ENCODE measurements around the gene ARNT2.

The ARNT2 gene

GRCh38 chr15:80536231-80536630 lies 132.0 kb downstream of the ARNT2 start:
- Histone ChIP-seq H3K9ac (ENCODE audit: low read length in 2 of 2) (no peak overlapping the region), H3K4me3 (ENCODE audit: low read length in 2 of 2) (no peak overlapping the region), H3K9me3 (ENCODE audit: control insufficient read depth in 2 of 2, low read length in 2 of 2) (no peaks in the 10 kb centered on the region), H3K27me3 (ENCODE audit: control insufficient read depth in 1 of 2, insufficient read depth in 2 of 2, low read length in 2 of 2) (no peaks in the 10 kb centered on the region), H3K36me3 (ENCODE audit: control insufficient read depth in 2 of 2, insufficient read depth in 2 of 2, low read length in 2 of 2) (no peaks in the 10 kb centered on the region), H3K27ac (ENCODE audit: low read length) (no peak overlapping the region), H3K4me1 (ENCODE audit: control insufficient read depth, insufficient read depth, low read length) (peaks cover 4% of the 10 kb centered on the region)

DNA sequence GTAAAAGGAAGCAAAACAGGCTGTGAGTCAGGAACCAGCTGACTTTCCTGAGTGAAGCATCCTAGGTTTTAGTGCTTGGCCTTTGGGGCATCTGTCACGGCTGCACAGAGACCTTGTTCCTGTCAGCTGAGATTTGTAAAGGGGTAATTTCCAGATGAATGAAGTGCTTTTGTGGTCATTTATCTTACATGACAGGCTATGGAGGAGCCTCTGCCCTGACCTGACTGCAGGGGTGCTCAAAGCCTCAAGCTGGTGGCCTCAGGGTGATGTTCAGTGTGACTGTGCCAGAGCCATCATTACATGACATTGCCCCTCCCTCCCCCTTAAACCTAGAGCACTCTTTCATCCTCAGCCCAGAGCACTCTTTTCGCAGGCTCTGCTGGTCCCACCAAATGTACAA lies 132.5 kb downstream of the ARNT2 start:
- Histone ChIP-seq H3K9ac (ENCODE audit: low read length in 2 of 2) (no peak overlapping the region), H3K4me3 (ENCODE audit: low read length in 2 of 2) (no peak overlapping the region), H3K36me3 (ENCODE audit: control insufficient read depth in 2 of 2, insufficient read depth in 2 of 2, low read length in 2 of 2) (no peaks in the 10 kb centered on the region), H3K9me3 (ENCODE audit: control insufficient read depth in 2 of 2, low read length in 2 of 2) (no peaks in the 10 kb centered on the region), H3K27ac (ENCODE audit: low read length) (no peak overlapping the region), H3K4me1 (ENCODE audit: control insufficient read depth, insufficient read depth, low read length) (peaks cover under 1% of the 10 kb centered on the region), H3K27me3 (ENCODE audit: control insufficient read depth in 1 of 2, insufficient read depth in 2 of 2, low read length in 2 of 2) (no peaks in the 10 kb centered on the region)

DNA sequence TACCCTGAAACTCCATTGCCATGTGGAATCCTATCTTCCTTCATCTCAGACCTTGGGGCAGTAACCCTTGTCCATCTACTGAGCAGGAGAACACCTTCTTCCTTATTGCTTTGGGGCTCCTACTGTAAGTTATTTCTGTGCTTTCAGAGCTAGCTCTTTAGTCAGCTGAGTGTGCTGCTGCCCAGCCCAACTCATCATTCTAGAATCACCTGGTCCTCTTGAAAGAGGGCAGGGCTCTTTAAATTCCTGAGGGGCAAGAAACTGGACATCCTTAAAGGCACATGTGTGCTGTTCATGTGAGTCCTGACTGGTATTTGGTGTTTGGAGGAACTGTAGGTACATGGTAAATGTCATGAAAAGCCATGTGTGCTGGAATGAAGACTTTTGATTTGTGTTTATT lies 140.9 kb downstream of the ARNT2 start:
- no peak overlapping the region for H3K9ac ChIP-seq (ENCODE audit: low read length in 2 of 2)
- H3K27me3 ChIP-seq (ENCODE audit: control insufficient read depth in 1 of 2, insufficient read depth in 2 of 2, low read length in 2 of 2), result no peaks in the 10 kb centered on the region
- H3K36me3 ChIP-seq (ENCODE audit: control insufficient read depth in 2 of 2, insufficient read depth in 2 of 2, low read length in 2 of 2), result no peaks in the 10 kb centered on the region
- H3K4me1 ChIP-seq (ENCODE audit: control insufficient read depth, insufficient read depth, low read length), result no peaks in the 10 kb centered on the region
- H3K9me3 ChIP-seq (ENCODE audit: control insufficient read depth in 2 of 2, low read length in 2 of 2), result peaks cover 0 to 3% of the 10 kb centered on the region in 2 donors
- H3K4me3 ChIP-seq (ENCODE audit: low read length in 2 of 2), result no peak overlapping the region
- no peak overlapping the region for H3K27ac ChIP-seq (ENCODE audit: low read length)

DNA sequence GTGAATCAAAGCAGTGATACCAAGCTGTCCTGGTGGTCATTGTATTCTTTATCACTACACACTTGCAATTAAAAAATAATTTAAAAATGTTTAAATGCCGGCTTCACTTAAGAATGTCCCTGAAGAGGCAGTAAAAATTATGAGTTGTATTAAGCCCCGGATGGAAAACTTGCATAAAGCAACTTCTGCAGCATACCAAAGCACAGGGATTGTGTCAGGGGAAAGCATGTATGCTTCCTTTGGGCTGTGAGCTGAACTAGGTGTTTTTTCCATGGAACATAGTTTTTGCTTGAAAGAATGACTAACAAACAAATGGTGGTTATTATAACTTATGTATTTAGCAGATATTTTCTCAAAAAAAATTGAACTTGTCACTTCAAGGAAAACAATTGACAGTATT lies 143.1 kb downstream of the ARNT2 start:
- Histone ChIP-seq H3K9me3 (ENCODE audit: control insufficient read depth in 2 of 2, low read length in 2 of 2) (peaks cover 0 to 3% of the 10 kb centered on the region in 2 donors), H3K27ac (ENCODE audit: low read length) (no peak overlapping the region), H3K4me3 (ENCODE audit: low read length in 2 of 2) (no peak overlapping the region), H3K36me3 (ENCODE audit: control insufficient read depth in 2 of 2, insufficient read depth in 2 of 2, low read length in 2 of 2) (peaks cover 0 to 2% of the 10 kb centered on the region in 2 donors), H3K9ac (ENCODE audit: low read length in 2 of 2) (no peak overlapping the region), H3K4me1 (ENCODE audit: control insufficient read depth, insufficient read depth, low read length) (no peaks in the 10 kb centered on the region), H3K27me3 (ENCODE audit: control insufficient read depth in 1 of 2, insufficient read depth in 2 of 2, low read length in 2 of 2) (no peaks in the 10 kb centered on the region)

GRCh38 chr15:80549191-80549590 lies 145.0 kb downstream of the ARNT2 start:
- Histone ChIP-seq H3K9me3 (ENCODE audit: control insufficient read depth in 2 of 2, low read length in 2 of 2) (peaks cover 0 to under 1% of the 10 kb centered on the region in 2 donors), H3K27me3 (ENCODE audit: control insufficient read depth in 1 of 2, insufficient read depth in 2 of 2, low read length in 2 of 2) (no peaks in the 10 kb centered on the region), H3K4me1 (ENCODE audit: control insufficient read depth, insufficient read depth, low read length) (no peaks in the 10 kb centered on the region), H3K27ac (ENCODE audit: low read length) (no peak overlapping the region), H3K4me3 (ENCODE audit: low read length in 2 of 2) (no peak overlapping the region), H3K9ac (ENCODE audit: low read length in 2 of 2) (no peak overlapping the region), H3K36me3 (ENCODE audit: control insufficient read depth in 2 of 2, insufficient read depth in 2 of 2, low read length in 2 of 2) (peaks cover 0 to 2% of the 10 kb centered on the region in 2 donors)

- no peak overlapping the region for H3K9ac ChIP-seq (ENCODE audit: low read length in 2 of 2)
- H3K27ac ChIP-seq (ENCODE audit: low read length), result no peak overlapping the region
- no peak overlapping the region for H3K4me3 ChIP-seq (ENCODE audit: low read length in 2 of 2)
- no peaks in the 10 kb centered on the region for H3K9me3 ChIP-seq (ENCODE audit: control insufficient read depth in 2 of 2, low read length in 2 of 2)
- peaks cover 0 to 2% of the 10 kb centered on the region in 2 donors for H3K36me3 ChIP-seq (ENCODE audit: control insufficient read depth in 2 of 2, insufficient read depth in 2 of 2, low read length in 2 of 2)
- no peaks in the 10 kb centered on the region for H3K4me1 ChIP-seq (ENCODE audit: control insufficient read depth, insufficient read depth, low read length)
- H3K27me3 ChIP-seq (ENCODE audit: control insufficient read depth in 1 of 2, insufficient read depth in 2 of 2, low read length in 2 of 2), result no peaks in the 10 kb centered on the region
Observed at GRCh38 chr15:80549654-80550053, 145.5 kb downstream of the ARNT2 start.

GRCh38 chr15:80550219-80550907 lies 146.2 kb downstream of the ARNT2 start:
- Histone ChIP-seq H3K4me3 (ENCODE audit: low read length in 2 of 2) (no peak overlapping the region), H3K9ac (ENCODE audit: low read length in 2 of 2) (no peak overlapping the region), H3K9me3 (ENCODE audit: control insufficient read depth in 2 of 2, low read length in 2 of 2) (no peaks in the 10 kb centered on the region), H3K27me3 (ENCODE audit: control insufficient read depth in 1 of 2, insufficient read depth in 2 of 2, low read length in 2 of 2) (no peaks in the 10 kb centered on the region), H3K27ac (ENCODE audit: low read length) (no peak overlapping the region), H3K4me1 (ENCODE audit: control insufficient read depth, insufficient read depth, low read length) (peaks cover 2% of the 10 kb centered on the region), H3K36me3 (ENCODE audit: control insufficient read depth in 2 of 2, insufficient read depth in 2 of 2, low read length in 2 of 2) (peaks cover 0 to 8% of the 10 kb centered on the region in 2 donors)

- Histone ChIP-seq H3K4me3 (ENCODE audit: low read length in 2 of 2) (no peak overlapping the region), H3K9me3 (ENCODE audit: control insufficient read depth in 2 of 2, low read length in 2 of 2) (no peaks in the 10 kb centered on the region), H3K36me3 (ENCODE audit: control insufficient read depth in 2 of 2, insufficient read depth in 2 of 2, low read length in 2 of 2) (peaks cover 0 to 10% of the 10 kb centered on the region in 2 donors), H3K9ac (ENCODE audit: low read length in 2 of 2) (no peak overlapping the region), H3K27me3 (ENCODE audit: control insufficient read depth in 1 of 2, insufficient read depth in 2 of 2, low read length in 2 of 2) (no peaks in the 10 kb centered on the region), H3K27ac (ENCODE audit: low read length) (no peak overlapping the region), H3K4me1 (ENCODE audit: control insufficient read depth, insufficient read depth, low read length) (peaks cover 2% of the 10 kb centered on the region)
Observed at GRCh38 chr15:80550908-80551260, 146.7 kb downstream of the ARNT2 start.

- H3K9me3 ChIP-seq (ENCODE audit: control insufficient read depth in 2 of 2, low read length in 2 of 2), result no peaks in the 10 kb centered on the region
- no peak overlapping the region for H3K4me3 ChIP-seq (ENCODE audit: low read length in 2 of 2)
- H3K27me3 ChIP-seq (ENCODE audit: control insufficient read depth in 1 of 2, insufficient read depth in 2 of 2, low read length in 2 of 2), result no peaks in the 10 kb centered on the region
- peaks cover 0 to 10% of the 10 kb centered on the region in 2 donors for H3K36me3 ChIP-seq (ENCODE audit: control insufficient read depth in 2 of 2, insufficient read depth in 2 of 2, low read length in 2 of 2)
- H3K9ac ChIP-seq (ENCODE audit: low read length in 2 of 2), result no peak overlapping the region
- H3K27ac ChIP-seq (ENCODE audit: low read length), result no peak overlapping the region
- H3K4me1 ChIP-seq (ENCODE audit: control insufficient read depth, insufficient read depth, low read length), result peaks cover 2% of the 10 kb centered on the region
Observed at GRCh38 chr15:80551348-80551747, 147.2 kb downstream of the ARNT2 start.

DNA sequence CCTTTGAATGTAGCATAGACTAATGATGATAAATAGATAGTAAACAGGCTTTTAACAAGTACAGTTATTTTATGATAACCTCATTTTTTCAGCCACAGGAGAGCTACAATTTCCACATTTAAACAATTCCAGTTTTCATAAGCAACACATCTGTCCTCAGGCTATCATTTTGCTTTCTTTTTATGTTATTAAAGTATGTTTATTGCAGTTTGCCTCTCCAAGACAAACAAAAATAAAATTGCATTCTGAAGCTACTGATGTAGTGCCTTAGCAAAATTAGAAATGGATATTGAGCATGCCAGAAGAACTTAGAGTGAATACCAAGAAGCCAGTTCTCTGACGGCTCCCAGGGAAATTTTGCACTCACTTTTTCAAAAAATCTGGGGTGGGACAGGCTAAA lies 150.4 kb downstream of the ARNT2 start:
- Histone ChIP-seq H3K9me3 (ENCODE audit: control insufficient read depth in 2 of 2, low read length in 2 of 2) (no peaks in the 10 kb centered on the region), H3K27me3 (ENCODE audit: control insufficient read depth in 1 of 2, insufficient read depth in 2 of 2, low read length in 2 of 2) (no peaks in the 10 kb centered on the region), H3K27ac (ENCODE audit: low read length) (no peak overlapping the region), H3K36me3 (ENCODE audit: control insufficient read depth in 2 of 2, insufficient read depth in 2 of 2, low read length in 2 of 2) (peaks cover 0 to 11% of the 10 kb centered on the region in 2 donors), H3K4me1 (ENCODE audit: control insufficient read depth, insufficient read depth, low read length) (peaks cover 2% of the 10 kb centered on the region), H3K4me3 (ENCODE audit: low read length in 2 of 2) (no peak overlapping the region), H3K9ac (ENCODE audit: low read length in 2 of 2) (no peak overlapping the region)

DNA sequence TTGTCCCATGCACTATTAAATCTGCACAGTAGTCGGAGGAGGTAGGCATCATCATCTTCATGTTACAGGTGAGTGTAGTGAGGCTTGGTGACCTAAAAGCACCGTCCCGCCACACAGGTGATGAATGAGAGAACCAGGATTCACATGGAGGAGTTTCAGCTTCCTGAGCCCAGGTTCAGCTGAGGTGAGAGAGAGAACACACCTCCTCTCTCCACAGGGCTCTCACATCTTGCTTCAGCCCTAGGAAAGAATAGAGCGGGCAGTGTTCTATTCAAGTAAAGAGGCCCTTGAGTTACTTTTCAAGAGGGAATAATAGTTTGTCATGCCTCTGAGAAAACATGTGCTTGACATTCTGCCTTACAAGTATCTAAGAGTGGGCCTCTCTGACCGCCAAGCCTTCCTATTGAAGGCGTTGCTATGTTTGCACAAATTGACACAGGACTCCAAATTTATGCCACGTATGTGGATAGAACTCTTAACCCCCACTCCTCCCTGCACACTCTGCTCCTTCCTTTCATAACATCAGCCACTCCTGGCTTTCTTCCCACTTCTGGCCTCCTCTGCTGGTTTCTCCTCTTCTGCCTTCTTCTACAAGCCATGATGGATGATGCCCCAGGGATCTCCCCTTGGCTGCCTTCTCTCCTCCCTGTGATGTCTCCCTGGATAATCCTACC lies 152.6 kb downstream of the ARNT2 start:
- H3K36me3 ChIP-seq (ENCODE audit: control insufficient read depth in 2 of 2, insufficient read depth in 2 of 2, low read length in 2 of 2), result peaks cover 2 to 10% of the 10 kb centered on the region in 2 donors

More for the DNA sequence above, 152.6 kb downstream of the ARNT2 start:
- Histone ChIP-seq H3K27ac (ENCODE audit: low read length) (no peak overlapping the region), H3K27me3 (ENCODE audit: control insufficient read depth in 1 of 2, insufficient read depth in 2 of 2, low read length in 2 of 2) (no peaks in the 10 kb centered on the region), H3K9me3 (ENCODE audit: control insufficient read depth in 2 of 2, low read length in 2 of 2) (no peaks in the 10 kb centered on the region), H3K9ac (ENCODE audit: low read length in 2 of 2) (no peak overlapping the region), H3K4me1 (ENCODE audit: control insufficient read depth, insufficient read depth, low read length) (peaks cover 2% of the 10 kb centered on the region), H3K4me3 (ENCODE audit: low read length in 2 of 2) (no peak overlapping the region)
